RWPE2 (cell line): Measurements from ENCODE around the gene KIF16B.

Source experiments
- ATAC-seq: fragments of 200-7000 bp; cut with Tn5 transposase; 3 replicates; pipeline ENCODE4 v1.9.1; 2021; ENCODE audit warnings: low read depth
- DNase-seq: peaks from one replicate; pipeline ENCODE4 v3.0.0-alpha.2; 2020; ENCODE audit warnings: low spot score
- H3K27ac ChIP-seq: fragments of 450-650 bp; 2 replicates; pipeline ENCODE4 v1.5.1; 2017; ENCODE audit warnings: mild to moderate bottlenecking; ENCODE audit not compliant: poor library complexity, severe bottlenecking
- H3K27me3 ChIP-seq: fragments of 250-450 bp; sonication (Bioruptor Pico); 2 replicates; pipeline ENCODE4 v1.5.1; 2021; ENCODE audit warnings: mild to moderate bottlenecking, moderate library complexity; ENCODE audit not compliant: insufficient read depth, poor library complexity, severe bottlenecking
- H3K36me3 ChIP-seq: fragments of 250-450 bp; sonication (Bioruptor Pico); 2 replicates; pipeline ENCODE4 v1.5.1; 2020; ENCODE audit warnings: low read depth, mild to moderate bottlenecking, moderate library complexity
- H3K4me1 ChIP-seq: fragments of 250-450 bp; sonication (Bioruptor Pico); 2 replicates; pipeline ENCODE4 v1.5.1; 2021; ENCODE audit warnings: mild to moderate bottlenecking, moderate library complexity; ENCODE audit not compliant: insufficient read depth, poor library complexity, severe bottlenecking
- H3K4me3 ChIP-seq: fragments of 250-450 bp; sonication (Bioruptor Pico); 2 replicates; pipeline ENCODE4 v1.5.1; 2021; ENCODE audit warnings: mild to moderate bottlenecking, moderate library complexity; ENCODE audit not compliant: severe bottlenecking
- H3K9me3 ChIP-seq: fragments of 250-450 bp; sonication (Bioruptor Pico); 2 replicates; pipeline ENCODE4 v1.5.1; 2021; ENCODE audit warnings: mild to moderate bottlenecking, moderate library complexity; ENCODE audit not compliant: severe bottlenecking
- CTCF ChIP-seq: fragments of 450-650 bp; IDR thresholded peaks from one replicate; pipeline ENCODE4 v1.5.1; 2017; ENCODE audit warnings: mild to moderate bottlenecking, moderate library complexity; ENCODE audit not compliant: poor library complexity, severe bottlenecking

The KIF16B gene

DNA sequence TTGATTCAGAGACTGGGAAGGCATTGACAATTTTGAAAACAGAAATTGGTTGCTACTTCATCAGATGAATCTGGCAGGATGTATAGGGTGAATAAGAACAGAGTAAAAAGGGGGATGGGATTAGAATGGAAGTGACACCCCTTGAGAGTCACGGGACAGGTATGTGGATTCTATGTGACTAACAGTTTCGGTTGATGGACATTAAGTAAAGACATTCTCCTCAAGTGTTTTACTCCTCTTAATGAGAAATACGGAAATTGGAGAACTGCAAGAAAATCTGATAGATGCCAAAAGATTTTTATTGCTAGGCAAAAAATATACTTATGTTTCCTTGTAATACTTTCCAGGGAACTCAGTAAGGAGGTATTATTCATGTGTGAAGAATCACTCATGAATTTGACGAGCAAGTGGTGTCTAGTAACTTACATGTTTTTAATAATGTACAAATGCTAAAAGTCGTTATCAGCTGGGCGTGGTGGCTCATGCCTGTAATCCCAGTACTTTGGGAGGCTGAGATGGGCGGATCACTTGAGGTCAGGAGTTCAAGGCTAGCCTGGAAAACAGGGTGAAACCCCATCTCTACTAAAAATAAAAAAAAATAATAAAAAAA lies 135.8 kb downstream of the KIF16B start:
- no peak for TF ChIP-seq CTCF
- no peaks in the 10 kb centered on the region for H3K27me3 ChIP-seq
- H3K4me3 ChIP-seq, result no peak overlapping the region
- no peaks in the 10 kb centered on the region for H3K9me3 ChIP-seq
- H3K36me3 ChIP-seq, result no peaks in the 10 kb centered on the region
- no peak for DNase-seq
- H3K27ac ChIP-seq, result peak overlapping the region; percentile 72
- peak; percentile 95 for ATAC-seq
- peaks cover 12% of the 10 kb centered on the region for H3K4me1 ChIP-seq

DNA sequence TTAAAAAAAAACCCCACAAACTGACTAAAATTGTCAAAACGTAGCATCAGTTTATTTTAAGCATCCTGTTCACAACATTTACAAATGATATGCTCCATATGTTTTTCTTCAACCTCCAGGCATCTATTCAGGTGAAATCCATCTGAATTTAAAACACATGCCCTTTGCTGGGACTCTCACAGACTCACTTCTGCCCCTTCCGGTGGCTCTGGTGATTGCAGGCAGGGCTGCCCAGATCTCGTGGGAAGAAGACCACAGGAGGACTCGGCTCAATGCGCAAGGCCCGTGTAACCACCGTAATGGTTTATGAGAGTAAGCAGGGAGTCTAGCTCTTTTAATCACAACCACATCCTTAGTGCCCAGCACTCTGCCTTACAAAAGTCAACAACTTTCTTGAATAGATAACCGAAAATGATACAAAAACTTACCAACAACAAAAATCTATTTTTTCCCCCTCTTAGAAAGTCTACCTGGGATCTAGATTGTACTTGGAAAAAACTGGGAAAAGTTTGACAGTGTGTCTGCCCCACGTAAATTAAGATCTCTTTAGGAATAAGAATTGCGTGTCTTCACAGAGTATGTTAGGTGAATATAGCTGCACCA lies 139.1 kb downstream of the KIF16B start:
- peaks cover 12% of the 10 kb centered on the region for H3K4me1 ChIP-seq
- no peaks in the 10 kb centered on the region for H3K27me3 ChIP-seq
- no peak overlapping the region for H3K27ac ChIP-seq
- no peak for ATAC-seq
- TF ChIP-seq CTCF, result peak; percentile 77
- no peak for DNase-seq
- H3K9me3 ChIP-seq, result no peaks in the 10 kb centered on the region
- 0 out of 2 replicates have a peak, but pooled peaks cover 2% of the 10 kb centered on the region for H3K36me3 ChIP-seq
- H3K4me3 ChIP-seq, result no peak overlapping the region

GRCh38 chr20:16433293-16433580 lies 140.0 kb downstream of the KIF16B start:
- no peak overlapping the region for H3K27ac ChIP-seq
- no peaks in the 10 kb centered on the region for H3K27me3 ChIP-seq
- TF ChIP-seq CTCF, result no peak
- no peak overlapping the region for H3K4me3 ChIP-seq
- no peak for ATAC-seq
- no peaks in the 10 kb centered on the region for H3K9me3 ChIP-seq
- H3K4me1 ChIP-seq, result peaks cover 12% of the 10 kb centered on the region
- DNase-seq, result no peak
- peaks cover 8% of the 10 kb centered on the region for H3K36me3 ChIP-seq

- Histone ChIP-seq H3K36me3 (peaks cover 8% of the 10 kb centered on the region), H3K9me3 (no peaks in the 10 kb centered on the region), H3K4me3 (no peak overlapping the region), H3K27me3 (no peaks in the 10 kb centered on the region), H3K4me1 (peaks cover 7% of the 10 kb centered on the region), H3K27ac (no peak overlapping the region)
- no peak for TF ChIP-seq CTCF
- no peak for ATAC-seq
- no peak for DNase-seq
Observed at GRCh38 chr20:16432466-16433292, 140.6 kb downstream of the KIF16B start.
